A549 (cell line): Measurements from ENCODE around the gene MYO18B. TPM values are rescaled to one million over a fixed set of nuclear protein-coding genes. Genes with fewer than 3 reads are reported as not detected.

Source experiments
- ATAC-seq, 2 experiments: fragments of 200-7000 bp in 1 of 2; fragments of >200 bp in 1 of 2; cut with Nextera tagmentation in 1 of 2; cut with Tn5 transposase in 1 of 2; 3 replicates each; pipeline versions ENCODE4 v1.8.0 to v1.9.1; 2018 to 2020; ENCODE audit warnings: mild to moderate bottlenecking in 1 of 2, moderate library complexity in 1 of 2
- CTCF ChIA-PET: fragments of 300-600 bp; sonication (Branson Sonifier 250); formaldehyde crosslinking; extraction: SDS; loops from one replicate; lab custom pipeline; 2021; ENCODE audit warnings: antibody characterized with exemption, inconsistent platforms; lab: Yijun Ruan, JAX
- POLR2A ChIA-PET: fragments of 350-600 bp; formaldehyde crosslinking; extraction: SDS; loops from one replicate; lab custom pipeline; 2021; ENCODE audit warnings: antibody characterized with exemption, inconsistent platforms; lab: Yijun Ruan, JAX
- DNase-seq, 2 experiments: peaks; one replicate each; pipeline versions ENCODE4 v3.0.0 to v3.0.0-alpha.2; 2011 to 2016; ENCODE audit warnings: low read depth in 1 of 2, low spot score in 1 of 2
- FAIRE-seq: peaks from 2 replicates; lab custom pipeline; 2011; peaks lifted over from hg19 to GRCh38; lab: Jason Lieb, UNC
- H3K27ac ChIP-seq, 2 experiments: fragments of >200 bp; sonication (Bioruptor Twin); formaldehyde crosslinking; 3 replicates each; pipeline ENCODE4 v1.5.1; 2016 to 2017
- H3K4me1 ChIP-seq: fragments of >200 bp; sonication (Bioruptor Twin); formaldehyde crosslinking; 3 replicates; pipeline ENCODE4 v1.6.1; 2016
- H3K4me2 ChIP-seq: fragments of >200 bp; sonication (Bioruptor Twin); formaldehyde crosslinking; 3 replicates; pipeline ENCODE4 v1.6.1; 2016
- H3K4me3 ChIP-seq: fragments of >200 bp; sonication (Bioruptor Twin); formaldehyde crosslinking; 3 replicates; pipeline ENCODE4 v1.5.1; 2016
- H3K9me3 ChIP-seq: fragments of >200 bp; sonication (Bioruptor Twin); formaldehyde crosslinking; 3 replicates; pipeline ENCODE4 v1.6.1; 2016
- BCL3 ChIP-seq: fragments of >200 bp; sonication (Bioruptor Twin); formaldehyde crosslinking; IDR thresholded peaks from 3 replicates; pipeline ENCODE4 v1.6.1; 2016
- CBX2 ChIP-seq: fragments of 200-600 bp; sonication (generic); IDR thresholded peaks from 2 replicates; pipeline ENCODE4 v1.6.1; 2016; ENCODE audit warnings: low read depth, mild to moderate bottlenecking, borderline replicate concordance
- CBX8 ChIP-seq: fragments of 200-600 bp; sonication (generic); IDR thresholded peaks from 2 replicates; pipeline ENCODE4 v1.6.1; 2016
- CEBPB ChIP-seq, 2 experiments: fragments of >200 bp in 1 of 2; sonication (Bioruptor Twin) in 1 of 2; formaldehyde crosslinking in 1 of 2; IDR thresholded peaks; 2 replicates each; pipeline ENCODE4 v1.6.1; 2012 to 2016
- CHD4 ChIP-seq: fragments of 200-600 bp; sonication (generic); IDR thresholded peaks from 2 replicates; pipeline ENCODE4 v1.6.1; 2016; ENCODE audit warnings: antibody characterized with exemption, mild to moderate bottlenecking, borderline replicate concordance
- E2F6 ChIP-seq: IDR thresholded peaks from 2 replicates; pipeline ENCODE4 v1.6.1; 2012; ENCODE audit warnings: low read depth, borderline replicate concordance
- FOXS1 ChIP-seq: fragments of 250-450 bp; sonication (Bioruptor Pico); IDR thresholded peaks from 2 replicates; pipeline ENCODE4 v1.5.0; 2020; ENCODE audit warnings: mild to moderate bottlenecking, moderate library complexity
- HEYL ChIP-seq: fragments of 250-450 bp; sonication (Bioruptor Pico); IDR thresholded peaks from 2 replicates; pipeline ENCODE4 v1.8.0; 2021; ENCODE audit warnings: mild to moderate bottlenecking, moderate library complexity
- HMGXB4 ChIP-seq: fragments of 250-450 bp; sonication (Bioruptor Pico); IDR thresholded peaks from 2 replicates; pipeline ENCODE4 v1.5.0; 2021; ENCODE audit warnings: mild to moderate bottlenecking, moderate library complexity, borderline replicate concordance
- HOXB5 ChIP-seq: fragments of 250-450 bp; sonication (Bioruptor Pico); IDR thresholded peaks from 2 replicates; pipeline ENCODE4 v1.5.0; 2020; ENCODE audit warnings: mild to moderate bottlenecking, moderate library complexity
- JUNB ChIP-seq: fragments of >200 bp; sonication (Bioruptor Twin); formaldehyde crosslinking; IDR thresholded peaks from 2 replicates; pipeline ENCODE4 v1.6.1; 2016
- MAZ ChIP-seq: fragments of 150-350 bp; IDR thresholded peaks from 2 replicates; pipeline ENCODE4 v1.6.1; 2014; ENCODE audit warnings: antibody characterized with exemption, low read depth, low read length, borderline replicate concordance
- NPAS2 ChIP-seq: fragments of 250-450 bp; sonication (Bioruptor Pico); IDR thresholded peaks from 2 replicates; pipeline ENCODE4 v1.8.0; 2022; ENCODE audit warnings: mild to moderate bottlenecking, moderate library complexity, borderline replicate concordance
- PBX3 ChIP-seq: IDR thresholded peaks from 2 replicates; pipeline ENCODE4 v1.6.1; 2012
- POLR2A ChIP-seq: IDR thresholded peaks from 2 replicates; pipeline ENCODE4 v1.6.1; 2012; ENCODE audit warnings: mild to moderate bottlenecking, low read length
- RAD21 ChIP-seq, 2 experiments: fragments of >200 bp in 1 of 2; sonication (Bioruptor Twin) in 1 of 2; formaldehyde crosslinking in 1 of 2; IDR thresholded peaks in 1 of 2; conservative IDR thresholded peaks in 1 of 2; 2 replicates in 1 of 2; 3 replicates in 1 of 2; pipeline ENCODE4 v1.6.1; 2012 to 2018; ENCODE audit warnings: inconsistent platforms in 1 of 2
- RCOR1 ChIP-seq: fragments of 150-350 bp; IDR thresholded peaks from 2 replicates; pipeline ENCODE4 v1.6.1; 2014; ENCODE audit warnings: antibody characterized with exemption, low read length, low read depth
- REST ChIP-seq: fragments of 200-600 bp; sonication (generic); IDR thresholded peaks from 2 replicates; pipeline ENCODE4 v1.6.1; 2016; ENCODE audit warnings: antibody characterized with exemption, mild to moderate bottlenecking, moderate library complexity
- SREBF2 ChIP-seq: fragments of 450-650 bp; IDR thresholded peaks from 2 replicates; pipeline ENCODE4 v1.6.1; 2014; ENCODE audit warnings: mild to moderate bottlenecking, moderate library complexity
- TFCP2L1 ChIP-seq: fragments of 250-450 bp; sonication (Bioruptor Pico); IDR thresholded peaks from 2 replicates; pipeline ENCODE4 v1.5.0; 2021; ENCODE audit warnings: mild to moderate bottlenecking
- USF2 ChIP-seq: fragments of 450-650 bp; IDR thresholded peaks from 2 replicates; pipeline ENCODE4 v1.6.1; 2014; ENCODE audit warnings: antibody characterized with exemption
- ZFP36 ChIP-seq: fragments of 450-650 bp; IDR thresholded peaks from 2 replicates; pipeline ENCODE4 v1.6.1; 2014; ENCODE audit warnings: borderline replicate concordance; ENCODE audit not compliant: partially characterized antibody
- ZNF302 ChIP-seq: fragments of 250-450 bp; sonication (Bioruptor Pico); IDR thresholded peaks from 2 replicates; pipeline ENCODE4 v1.9.0; 2021; ENCODE audit warnings: inconsistent platforms, mild to moderate bottlenecking, moderate library complexity
- ZSCAN20 ChIP-seq: fragments of 250-450 bp; sonication (Bioruptor Pico); IDR thresholded peaks from 2 replicates; pipeline ENCODE4 v1.8.0; 2022; ENCODE audit warnings: mild to moderate bottlenecking, moderate library complexity
- WGBS: methylation state at CpG from one replicate; pipeline ENCODE4 v1.1.6; 2017; ENCODE audit errors: missing lambda C conversion rate; 5-methylcytosine and 5-hydroxymethylcytosine counted together
- polyA plus RNA-seq, 4 experiments: library from polyadenylated mRNA; depleted of rRNA in 3 of 4; stranded (reverse); fragments of >200 nt; fragmentation: RNase III in 1 of 4; extraction: RNeasy Plus Mini Kit Qiagen cat#74134 plus additional on column Dnase treatment in 1 of 4; gene quantifications; 2 replicates in 3 of 4; 3 replicates in 1 of 4; pipeline ENCODE4 v1.2.3, GENCODE V29; 2011 to 2017

Gene MYO18B
- polyA plus RNA-seq, 2 of the 4 experiments (the other 2 are of a cell fraction), result 0.01 TPM

- TF ChIP-seq CHD4, result no peak
- TF ChIP-seq, all 56 proteins: peak for 0
Measured at GRCh38 chr22:25852223-25852622, 110.2 kb downstream of the MYO18B start (continued).

GRCh38 chr22:25853078-25853477, 111.1 kb downstream of the MYO18B start:
- FAIRE-seq (no peak), DNase-seq (no peak), ATAC-seq (0 out of 6 replicates have a peak, but pooled peaks of 1 of the 2 experiments have one; percentile 30)
- Histone ChIP-seq H3K27ac (no peak overlapping the region), H3K9me3 (no peaks in the 10 kb centered on the region), H3K4me1 (no peaks in the 10 kb centered on the region), H3K4me3 (no peak overlapping the region), H3K4me2 (no peak overlapping the region)
- TF ChIP-seq BCL3 (no peak), E2F6 (no peak), ZSCAN20 (CRISPR knock-in tag) (no peak), PBX3 (no peak), CEBPB (IDR thresholded peaks at IDR 0.05) (no peak), HEYL (no peak), HMGXB4 (CRISPR knock-in tag) (no peak), HOXB5 (no peak), MAZ (no peak), CBX8 (no peak), RAD21 (conservative IDR thresholded peaks at IDR 0.05 in 1 of 2, IDR thresholded peaks at IDR 0.05 in 1 of 2) (no peak), CHD4 (no peak), USF2 (no peak), ZNF302 (no peak), POLR2A (no peak), TFCP2L1 (CRISPR knock-in tag) (no peak)
- ChIA-PET POLR2A (no interaction called here), CTCF (no interaction called here)
- 5% methylated on average over 2 of the region's 2 CpGs for WGBS

GRCh38 chr22:25853501-25854284, 111.7 kb downstream of the MYO18B start:
- ChIA-PET CTCF (interaction anchor here (0.7 to 2.3 kb wide), 3 partner anchors 9 to 477 kb away, joined by 3 to 17 read pairs (median 3); no protein-coding TSS in a partner anchor), POLR2A (no interaction called here)
- 7% methylated on average over 5 of the region's 5 CpGs for WGBS
- DNase-seq (peak; percentile 3 to 19), ATAC-seq (no peak), FAIRE-seq (no peak)
- Histone ChIP-seq H3K4me3 (no peak overlapping the region), H3K9me3 (no peaks in the 10 kb centered on the region), H3K27ac (no peak overlapping the region), H3K4me2 (no peak overlapping the region), H3K4me1 (no peaks in the 10 kb centered on the region)
- TF ChIP-seq FOXS1 (CRISPR knock-in tag) (no peak), SREBF2 (no peak), NPAS2 (no peak), JUNB (no peak), CBX2 (no peak), MAZ (no peak), POLR2A (no peak), RCOR1 (no peak), HOXB5 (no peak), CEBPB (IDR thresholded peaks at IDR 0.05) (no peak), ZFP36 (no peak), ZSCAN20 (CRISPR knock-in tag) (no peak), REST (no peak)
